HG03521 (cell line): ENCODE measurements around the gene NTRK2.

Experiments
- ATAC-seq: cut with Tn5 transposase; IDR thresholded peaks from one replicate; pipeline ENCODE4 v1.9.1; 2021; ENCODE audit warnings: mild to moderate bottlenecking, moderate library complexity; ENCODE audit not compliant: unreplicated experiment

Gene NTRK2

GRCh38 chr9:84681516-84682285 is 12.2 kb downstream of the NTRK2 start:
- no peak for ATAC-seq

GRCh38 chr9:84686068-84686467 is 16.5 kb downstream of the NTRK2 start:
- no peak for ATAC-seq

- ATAC-seq, result no peak
Measured at GRCh38 chr9:84688956-84689355, 19.4 kb downstream of the NTRK2 start.

- no peak for ATAC-seq
Measured at GRCh38 chr9:84691634-84692033, 22.1 kb downstream of the NTRK2 start.

GRCh38 chr9:84694248-84694647 is 24.7 kb downstream of the NTRK2 start:
- peak; percentile 72 for ATAC-seq

- no peak for ATAC-seq
Measured at GRCh38 chr9:84697042-84697441, 27.5 kb downstream of the NTRK2 start.

GRCh38 chr9:84697509-84698114 is 28.1 kb downstream of the NTRK2 start:
- peak; percentile 42 for ATAC-seq

- no peak for ATAC-seq
Measured at GRCh38 chr9:84698323-84698722, 28.8 kb downstream of the NTRK2 start.

GRCh38 chr9:84699984-84700383 is 30.5 kb downstream of the NTRK2 start:
- no peak for ATAC-seq

- ATAC-seq, result peak; percentile 84
Measured at GRCh38 chr9:84701801-84702200, 32.3 kb downstream of the NTRK2 start.

- ATAC-seq, result no peak
Measured at GRCh38 chr9:84702471-84702870, 32.9 kb downstream of the NTRK2 start.

- ATAC-seq, result no peak
Measured at GRCh38 chr9:84703793-84704192, 34.3 kb downstream of the NTRK2 start.

GRCh38 chr9:84705128-84705527 is 35.6 kb downstream of the NTRK2 start:
- no peak for ATAC-seq

- no peak for ATAC-seq
Measured at GRCh38 chr9:84708400-84708799, 38.9 kb downstream of the NTRK2 start.

GRCh38 chr9:84709056-84709455 is 39.5 kb downstream of the NTRK2 start:
- no peak for ATAC-seq

- ATAC-seq, result no peak
Measured at GRCh38 chr9:84710701-84711397, 41.3 kb downstream of the NTRK2 start.

GRCh38 chr9:84711398-84711777 is 41.9 kb downstream of the NTRK2 start:
- ATAC-seq, result no peak

- no peak for ATAC-seq
Measured at GRCh38 chr9:84711936-84712335, 42.4 kb downstream of the NTRK2 start.

GRCh38 chr9:84716217-84716616 is 46.7 kb downstream of the NTRK2 start:
- ATAC-seq, result no peak

GRCh38 chr9:84718476-84718875 is 48.9 kb downstream of the NTRK2 start:
- ATAC-seq, result no peak

- ATAC-seq, result no peak
Measured at GRCh38 chr9:84722388-84722989, 53.0 kb downstream of the NTRK2 start.

- ATAC-seq, result no peak
Measured at GRCh38 chr9:84723426-84723825, 53.9 kb downstream of the NTRK2 start.
